ENCODE measurements around the gene COL8A2. TPM values are rescaled to one million over a fixed set of nuclear protein-coding genes. Genes with fewer than 3 reads are reported as not detected.

COL8A2 gene
- total RNA-seq, 1 experiment from 2014 or later, result not detected

- H3K4me3 Mint-ChIP-seq (ENCODE audit: unreplicated experiment), result no peak overlapping the region
- no peaks in the 10 kb centered on the region for H3K36me3 Mint-ChIP-seq (ENCODE audit: insufficient read depth, unreplicated experiment)
- no peak for DNase-seq (ENCODE audit: unreplicated experiment)
- BruUV-seq (replicated peaks), result no TSS peak
- no peak overlapping the region for H3K27ac Mint-ChIP-seq (ENCODE audit: low read depth, unreplicated experiment)
- no peaks in the 10 kb centered on the region for H3K27me3 Mint-ChIP-seq (ENCODE audit: insufficient read depth, unreplicated experiment)
- H3K4me1 Mint-ChIP-seq (ENCODE audit: insufficient read depth, unreplicated experiment), result peaks cover 6% of the 10 kb centered on the region
- intact Hi-C loops (cut with micrococcal nuclease), result no loop called here
- TF ChIP-seq, protein P1, sequence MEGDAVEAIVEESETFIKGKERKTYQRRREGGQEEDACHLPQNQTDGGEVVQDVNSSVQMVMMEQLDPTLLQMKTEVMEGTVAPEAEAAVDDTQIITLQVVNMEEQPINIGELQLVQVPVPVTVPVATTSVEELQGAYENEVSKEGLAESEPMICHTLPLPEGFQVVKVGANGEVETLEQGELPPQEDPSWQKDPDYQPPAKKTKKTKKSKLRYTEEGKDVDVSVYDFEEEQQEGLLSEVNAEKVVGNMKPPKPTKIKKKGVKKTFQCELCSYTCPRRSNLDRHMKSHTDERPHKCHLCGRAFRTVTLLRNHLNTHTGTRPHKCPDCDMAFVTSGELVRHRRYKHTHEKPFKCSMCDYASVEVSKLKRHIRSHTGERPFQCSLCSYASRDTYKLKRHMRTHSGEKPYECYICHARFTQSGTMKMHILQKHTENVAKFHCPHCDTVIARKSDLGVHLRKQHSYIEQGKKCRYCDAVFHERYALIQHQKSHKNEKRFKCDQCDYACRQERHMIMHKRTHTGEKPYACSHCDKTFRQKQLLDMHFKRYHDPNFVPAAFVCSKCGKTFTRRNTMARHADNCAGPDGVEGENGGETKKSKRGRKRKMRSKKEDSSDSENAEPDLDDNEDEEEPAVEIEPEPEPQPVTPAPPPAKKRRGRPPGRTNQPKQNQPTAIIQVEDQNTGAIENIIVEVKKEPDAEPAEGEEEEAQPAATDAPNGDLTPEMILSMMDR (IDR thresholded peaks at IDR 0.05; ENCODE audit: unreplicated experiment), result no peak
- CTCF ChIA-PET, result no interaction called here
- POLR2A ChIA-PET, result no interaction called here
- no peaks in the 10 kb centered on the region for H3K9me3 Mint-ChIP-seq (ENCODE audit: unreplicated experiment)
These were observed 16.7 kb downstream of the COL8A2 start for GRCh38 chr1:36108314-36108713.

- Mint-ChIP-seq H3K4me3 (ENCODE audit: unreplicated experiment) (no peak overlapping the region), H3K36me3 (ENCODE audit: insufficient read depth, unreplicated experiment) (no peaks in the 10 kb centered on the region), H3K27me3 (ENCODE audit: insufficient read depth, unreplicated experiment) (no peaks in the 10 kb centered on the region), H3K9me3 (ENCODE audit: unreplicated experiment) (no peaks in the 10 kb centered on the region), H3K27ac (ENCODE audit: low read depth, unreplicated experiment) (no peak overlapping the region), H3K4me1 (ENCODE audit: insufficient read depth, unreplicated experiment) (peaks cover 6% of the 10 kb centered on the region)
- CTCF ChIA-PET, result interaction anchor here (0.5 to 1.3 kb wide), 4 partner anchors 9 to 1326 kb away, joined by 3 to 4 read pairs (median 4); no protein-coding TSS in a partner anchor
- BruUV-seq (replicated peaks), result no TSS peak
- POLR2A ChIA-PET, result interaction anchor here (0.7 kb wide), 1 partner anchor 10 kb away, joined by 3 read pairs; no protein-coding TSS in a partner anchor
- intact Hi-C loops (cut with micrococcal nuclease), result no loop called here
- TF ChIP-seq, protein P1 (IDR thresholded peaks at IDR 0.05; ENCODE audit: unreplicated experiment), result no peak
- DNase-seq (ENCODE audit: unreplicated experiment), result no peak
These were observed 17.6 kb downstream of the COL8A2 start for GRCh38 chr1:36107394-36107793.

GRCh38 chr1:36106269-36106668, 18.8 kb downstream of the COL8A2 start:
- DNase-seq (ENCODE audit: unreplicated experiment), result no peak
- intact Hi-C loops (cut with micrococcal nuclease), result no loop called here
- CTCF ChIA-PET, result interaction anchor here (0.6 to 1.2 kb wide), 2 partner anchors 19 to 395 kb away, joined by 3 to 4 read pairs; no protein-coding TSS in a partner anchor

DNA sequence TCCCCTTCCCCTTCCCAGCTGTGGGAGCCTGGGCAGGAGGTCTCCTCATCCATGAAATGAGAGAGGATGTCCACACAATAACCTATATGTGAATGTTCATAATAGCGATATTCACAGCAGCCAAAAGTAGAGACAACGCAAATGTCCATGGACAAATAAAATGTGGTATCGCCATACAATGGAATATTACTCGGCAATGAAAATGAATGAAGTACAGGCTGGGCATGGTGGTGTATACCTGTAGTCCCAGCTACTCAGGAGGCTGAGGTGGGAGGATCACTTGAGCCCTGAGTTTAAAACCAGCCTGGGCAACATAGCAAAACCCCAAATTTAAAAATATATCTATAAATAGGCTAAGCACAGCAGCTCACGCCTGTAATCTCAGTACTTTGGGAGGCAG, 23.5 kb downstream of the COL8A2 start:
- no peak overlapping the region for H3K27ac Mint-ChIP-seq (ENCODE audit: low read depth, unreplicated experiment)
- BruUV-seq (replicated peaks), result no TSS peak

More at GRCh38 chr1:36106269-36106668, 18.8 kb downstream of the COL8A2 start:
- no peaks in the 10 kb centered on the region for H3K36me3 Mint-ChIP-seq (ENCODE audit: insufficient read depth, unreplicated experiment)
- POLR2A ChIA-PET, result no interaction called here
- peaks cover 6% of the 10 kb centered on the region for H3K4me1 Mint-ChIP-seq (ENCODE audit: insufficient read depth, unreplicated experiment)
- TF ChIP-seq, protein P1 (IDR thresholded peaks at IDR 0.05; ENCODE audit: unreplicated experiment), result no peak
- H3K4me3 Mint-ChIP-seq (ENCODE audit: unreplicated experiment), result no peak overlapping the region
- H3K27me3 Mint-ChIP-seq (ENCODE audit: insufficient read depth, unreplicated experiment), result no peaks in the 10 kb centered on the region
- no peaks in the 10 kb centered on the region for H3K9me3 Mint-ChIP-seq (ENCODE audit: unreplicated experiment)
- no peak overlapping the region for H3K27ac Mint-ChIP-seq (ENCODE audit: low read depth, unreplicated experiment)
- no TSS peak for BruUV-seq (replicated peaks)

More for the DNA sequence above, 23.5 kb downstream of the COL8A2 start:
- Mint-ChIP-seq H3K9me3 (ENCODE audit: unreplicated experiment) (no peaks in the 10 kb centered on the region), H3K36me3 (ENCODE audit: insufficient read depth, unreplicated experiment) (no peaks in the 10 kb centered on the region), H3K27me3 (ENCODE audit: insufficient read depth, unreplicated experiment) (no peaks in the 10 kb centered on the region), H3K4me3 (ENCODE audit: unreplicated experiment) (no peak overlapping the region), H3K4me1 (ENCODE audit: insufficient read depth, unreplicated experiment) (no peaks in the 10 kb centered on the region)
- intact Hi-C loops (cut with micrococcal nuclease), result no loop called here
- TF ChIP-seq, protein P1 (IDR thresholded peaks at IDR 0.05; ENCODE audit: unreplicated experiment), result no peak
- DNase-seq (ENCODE audit: unreplicated experiment), result no peak
- ChIA-PET CTCF (interaction anchor here (0.6 to 3.3 kb wide), 3 partner anchors 33 to 97 kb away, joined by 3 to 16 read pairs (median 11); no protein-coding TSS in a partner anchor), POLR2A (interaction anchor here (0.9 kb wide), 1 partner anchor 349 kb away, joined by 3 read pairs; the partner anchor contains the start of gene OSCP1)
